Activated CD4-positive, alpha-beta T cell treated with anti-CD3 and anti-CD28 coated beads, Interleukin-2, amount 50 U/mL, for 16 hours (primary cell): ENCODE results near the gene DENND1A.

Source experiments
- DNase-seq: peaks from one replicate; pipeline ENCODE4 v3.0.0-alpha.2; 2020

Gene DENND1A

GRCh38 chr9:123513554-123513953 lies 416.4 kb downstream of the DENND1A start:
- DNase-seq, result no peak

GRCh38 chr9:123511326-123512277 lies 418.3 kb downstream of the DENND1A start:
- no peak for DNase-seq

GRCh38 chr9:123509646-123510045 lies 420.3 kb downstream of the DENND1A start:
- DNase-seq, result no peak

GRCh38 chr9:123508048-123508447 lies 421.9 kb downstream of the DENND1A start:
- DNase-seq, result no peak

DNA sequence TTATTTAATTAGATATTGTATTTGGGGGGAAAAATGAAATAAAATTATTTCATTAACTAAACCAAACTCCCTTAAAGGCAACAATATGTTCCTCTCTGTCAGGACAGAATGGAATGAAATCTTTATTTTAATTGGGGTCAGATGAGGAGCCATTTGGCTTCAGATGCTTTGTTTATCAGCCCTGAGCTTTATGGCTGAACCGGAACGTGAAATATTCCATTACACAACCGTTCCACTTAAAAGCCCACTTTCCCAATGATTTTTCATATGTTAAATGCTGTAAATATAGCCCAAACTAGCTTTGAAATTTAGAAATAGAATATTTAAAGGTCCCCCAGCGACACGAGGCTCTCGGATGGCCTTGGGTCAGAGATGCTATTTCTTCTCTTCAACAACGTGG lies 424.4 kb downstream of the DENND1A start:
- DNase-seq, result no peak

DNA sequence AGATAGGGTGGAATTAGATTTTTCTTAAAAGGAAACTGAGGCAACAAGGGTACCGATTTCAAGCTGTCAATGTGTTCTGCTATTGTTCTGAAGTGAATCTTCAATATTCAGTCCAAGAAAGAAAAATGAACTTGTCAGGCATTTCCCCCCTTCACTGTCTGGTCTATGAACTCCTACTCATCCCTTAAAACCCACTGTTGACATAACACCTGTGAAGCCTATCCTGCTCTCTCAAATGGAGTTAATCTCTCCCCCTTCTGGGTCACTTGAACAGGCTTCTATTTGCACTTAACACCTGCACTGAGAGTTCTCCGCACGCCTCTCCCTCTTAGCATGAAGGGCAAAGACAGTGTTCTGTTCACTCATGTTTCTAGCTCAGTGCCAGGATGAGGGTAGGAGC lies 429.6 kb downstream of the DENND1A start:
- no peak for DNase-seq

- DNase-seq, result no peak
Measured at GRCh38 chr9:123497830-123498229, 432.1 kb downstream of the DENND1A start.

GRCh38 chr9:123495731-123496130 lies 434.2 kb downstream of the DENND1A start:
- DNase-seq, result no peak

GRCh38 chr9:123493627-123494026 lies 436.3 kb downstream of the DENND1A start:
- no peak for DNase-seq

- DNase-seq, result no peak
Measured at GRCh38 chr9:123490688-123491087, 439.2 kb downstream of the DENND1A start.

GRCh38 chr9:123488722-123489321 lies 441.1 kb downstream of the DENND1A start:
- DNase-seq, result no peak

GRCh38 chr9:123487944-123488548 lies 441.9 kb downstream of the DENND1A start:
- DNase-seq, result no peak

- no peak for DNase-seq
Measured at GRCh38 chr9:123486431-123486830, 443.5 kb downstream of the DENND1A start.

GRCh38 chr9:123485216-123485615 lies 444.7 kb downstream of the DENND1A start:
- no peak for DNase-seq

- no peak for DNase-seq
Measured at GRCh38 chr9:123484130-123484529, 445.8 kb downstream of the DENND1A start.

- no peak for DNase-seq
Measured at GRCh38 chr9:123483191-123483803, 446.6 kb downstream of the DENND1A start.

DNA sequence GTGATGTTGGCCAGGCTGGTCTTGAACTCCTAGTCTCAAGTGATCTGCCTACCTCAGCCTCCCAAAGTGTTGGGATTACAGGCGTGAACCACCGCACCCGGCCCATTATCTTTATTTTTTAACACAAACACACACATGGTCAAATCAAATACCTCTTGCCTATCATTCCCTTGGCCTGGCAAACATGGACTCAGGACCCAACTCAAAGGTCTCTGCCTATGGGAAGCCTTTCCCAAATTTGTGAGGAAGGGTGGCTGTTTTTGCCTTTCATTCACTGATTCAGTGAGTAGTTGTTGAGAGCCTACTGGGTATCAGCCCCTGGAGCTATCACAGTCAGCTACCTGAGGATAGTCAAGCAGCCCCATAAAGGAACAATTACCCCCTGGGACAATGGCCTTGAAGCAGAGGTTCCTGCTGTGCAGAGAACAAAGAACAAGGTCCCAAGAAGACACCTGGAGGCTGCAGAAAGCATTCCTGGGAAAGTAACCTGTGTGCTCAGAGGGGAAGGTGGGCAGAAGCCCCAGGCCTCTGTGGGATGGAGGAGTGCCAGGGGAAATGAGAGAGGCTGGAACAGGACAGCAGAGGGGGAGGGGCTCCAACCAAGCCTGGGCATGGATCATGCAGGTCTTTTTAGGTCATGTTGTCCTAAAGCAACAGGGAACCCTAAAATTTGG lies 447.5 kb downstream of the DENND1A start:
- no peak for DNase-seq

GRCh38 chr9:123481209-123481865 lies 448.6 kb downstream of the DENND1A start:
- DNase-seq, result no peak

GRCh38 chr9:123480791-123481190 lies 449.1 kb downstream of the DENND1A start:
- DNase-seq, result no peak

DNA sequence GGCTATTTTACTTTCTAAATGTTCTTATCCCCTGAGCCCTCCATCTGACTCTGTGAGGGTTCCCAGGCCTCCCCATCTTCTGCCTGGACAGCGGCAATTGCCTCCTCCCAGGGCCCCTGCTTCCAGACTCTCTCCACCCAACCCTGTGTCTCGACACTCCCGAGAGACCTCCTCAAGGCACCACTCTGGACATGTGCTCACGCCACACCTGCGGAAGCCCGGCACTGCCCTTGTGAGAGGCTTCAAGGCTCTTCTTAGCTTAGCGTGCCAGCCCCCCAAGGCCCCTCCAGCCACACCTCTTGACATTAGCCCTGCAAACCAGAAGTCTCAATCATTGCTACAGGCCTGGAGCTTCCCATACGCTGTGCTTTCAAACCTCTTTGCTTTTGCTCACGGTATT lies 449.8 kb downstream of the DENND1A start:
- no peak for DNase-seq

DNA sequence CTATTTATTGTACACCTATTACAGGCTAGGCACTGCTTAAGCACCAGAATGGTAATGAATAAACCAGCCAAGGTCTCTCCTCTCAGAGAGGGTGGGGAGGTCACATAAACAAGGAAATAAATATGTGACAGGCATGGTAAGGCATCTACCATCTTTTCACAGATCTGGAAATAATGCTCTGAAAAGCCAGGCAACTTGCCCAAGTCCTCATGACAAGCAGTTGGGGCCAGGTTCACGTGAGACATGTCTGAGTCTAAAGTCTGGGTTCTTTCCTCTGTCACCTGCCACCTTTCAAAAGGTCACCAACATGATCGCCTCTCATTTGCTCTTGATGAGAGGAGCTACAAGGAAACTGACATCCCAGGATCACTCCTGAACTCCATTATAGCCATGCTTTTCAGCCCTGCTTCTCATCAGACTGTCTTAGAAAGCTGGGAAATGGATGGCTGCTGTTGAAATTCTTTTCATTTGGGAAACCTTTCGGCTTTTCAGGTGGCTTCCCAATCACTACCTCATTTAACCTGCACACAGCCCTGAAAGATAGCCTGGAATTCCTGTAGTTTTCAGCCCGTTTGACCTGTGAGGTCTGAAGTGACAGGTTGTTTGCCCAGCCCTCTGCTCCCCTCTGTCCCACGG lies 450.8 kb downstream of the DENND1A start:
- no peak for DNase-seq

- DNase-seq, result no peak
Measured at GRCh38 chr9:123478160-123478559, 451.8 kb downstream of the DENND1A start.
